Keratinocyte (primary cell): ENCODE results near the gene GJE1.

Experiments
- EZH2 ChIP-seq: IDR thresholded peaks from one replicate; pipeline ENCODE4 v1.6.1; 2012; ENCODE audit warnings: inconsistent platforms, mild to moderate bottlenecking, low read length, moderate library complexity
- TF ChIP-seq, protein P1 (sequence below), 3 experiments: IDR thresholded peaks in 1 of 3; conservative IDR thresholded peaks in 1 of 3; optimal IDR thresholded peaks in 1 of 3; 2 replicates in 2 of 3; 3 replicates in 1 of 3; pipeline versions ENCODE3 to v1.5.1; 2011; ENCODE audit warnings: low read length in 3 of 3, mild to moderate bottlenecking in 3 of 3, moderate library complexity in 2 of 3, control low read depth in 1 of 3, inconsistent platforms in 1 of 3; ENCODE audit not compliant: insufficient read depth in 2 of 3; ENCODE audit errors: extremely low read depth in 1 of 3

DNA sequence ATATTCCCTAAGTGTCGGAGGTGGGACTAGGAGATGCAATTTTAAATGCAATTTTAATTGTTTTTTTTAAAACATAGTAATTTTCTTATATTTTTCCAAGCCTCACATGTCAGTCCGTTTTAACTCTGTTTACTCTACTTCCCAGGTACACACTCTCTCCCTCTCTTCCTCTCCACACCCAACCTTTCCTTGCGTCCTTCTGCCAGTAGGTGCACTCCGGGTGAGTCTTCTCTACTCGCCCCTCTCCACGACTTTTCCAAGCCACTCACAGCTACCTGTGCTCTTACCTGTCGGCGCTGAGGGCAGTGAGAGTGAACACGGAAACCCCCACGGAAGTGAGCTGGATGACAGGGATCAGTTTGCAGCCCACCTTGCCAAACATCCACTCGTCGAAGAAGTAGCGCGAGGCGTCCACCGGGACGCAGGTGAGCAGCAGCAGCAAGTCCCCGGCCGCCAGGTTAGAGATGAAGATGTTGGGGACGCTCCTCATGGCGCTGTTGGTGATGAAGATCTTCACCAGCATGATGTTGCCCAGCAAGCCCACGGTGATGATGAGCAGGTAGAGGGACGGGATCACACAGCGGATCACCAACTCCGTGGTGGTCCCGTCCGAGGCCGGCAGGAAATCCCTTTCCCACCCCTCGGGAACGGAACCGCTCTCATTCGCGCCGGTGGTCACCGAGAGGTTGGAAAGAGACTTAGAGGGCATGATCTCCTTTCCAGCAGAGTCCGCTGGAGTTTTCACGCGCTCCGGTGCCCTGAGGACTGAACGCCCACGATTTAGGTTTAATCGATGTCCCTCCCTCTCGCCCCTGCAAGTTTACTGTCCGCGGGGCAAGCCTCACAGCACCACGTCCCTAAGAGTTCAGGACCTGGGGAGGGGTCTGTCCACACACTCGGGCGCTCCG, 44.5 kb upstream of the GJE1 start:
- TF ChIP-seq, protein P1, sequence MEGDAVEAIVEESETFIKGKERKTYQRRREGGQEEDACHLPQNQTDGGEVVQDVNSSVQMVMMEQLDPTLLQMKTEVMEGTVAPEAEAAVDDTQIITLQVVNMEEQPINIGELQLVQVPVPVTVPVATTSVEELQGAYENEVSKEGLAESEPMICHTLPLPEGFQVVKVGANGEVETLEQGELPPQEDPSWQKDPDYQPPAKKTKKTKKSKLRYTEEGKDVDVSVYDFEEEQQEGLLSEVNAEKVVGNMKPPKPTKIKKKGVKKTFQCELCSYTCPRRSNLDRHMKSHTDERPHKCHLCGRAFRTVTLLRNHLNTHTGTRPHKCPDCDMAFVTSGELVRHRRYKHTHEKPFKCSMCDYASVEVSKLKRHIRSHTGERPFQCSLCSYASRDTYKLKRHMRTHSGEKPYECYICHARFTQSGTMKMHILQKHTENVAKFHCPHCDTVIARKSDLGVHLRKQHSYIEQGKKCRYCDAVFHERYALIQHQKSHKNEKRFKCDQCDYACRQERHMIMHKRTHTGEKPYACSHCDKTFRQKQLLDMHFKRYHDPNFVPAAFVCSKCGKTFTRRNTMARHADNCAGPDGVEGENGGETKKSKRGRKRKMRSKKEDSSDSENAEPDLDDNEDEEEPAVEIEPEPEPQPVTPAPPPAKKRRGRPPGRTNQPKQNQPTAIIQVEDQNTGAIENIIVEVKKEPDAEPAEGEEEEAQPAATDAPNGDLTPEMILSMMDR (optimal IDR thresholded peaks at IDR 0.05 in 1 of 3, IDR thresholded peaks at IDR 0.05 in 1 of 3, conservative IDR thresholded peaks at IDR 0.05 in 1 of 3; ENCODE audit: extremely low read depth in 1 of 3, insufficient read depth in 2 of 3, low read length in 3 of 3) = no peak
- peak; percentile 44 for TF ChIP-seq EZH2
